ENCODE measurements around the gene SUN1. TPM values are rescaled to one million over a fixed set of nuclear protein-coding genes. Genes with fewer than 3 reads are reported as not detected.
A peak's percentile ranks its signal among the peaks of the same experiment; 100 is the strongest.

The SUN1 gene
- total and polyA plus RNA-seq, 8 donors: 101 to 182 (median 154) TPM

- no peak for ATAC-seq
- H3K27ac ChIP-seq: no peak overlapping the region
- no peaks in the 10 kb centered on the region for H3K27me3 ChIP-seq
- peak in 1 of 4 donors; percentile 53 for DNase-seq
- peaks cover 0 to 2% of the 10 kb centered on the region in 2 donors for H3K9me3 ChIP-seq
- intact Hi-C loops (cut with DNase I): no loop called here
- peaks cover 0 to 61% of the 10 kb centered on the region in 2 donors for H3K36me3 ChIP-seq
- H3K4me3 ChIP-seq: no peak overlapping the region
- no peaks in the 10 kb centered on the region for H3K4me1 ChIP-seq
- TF ChIP-seq CTCF (IDR thresholded peaks at IDR 0.05): no peak
Observed at GRCh38 chr7:841943-842342, 9.7 kb downstream of the SUN1 start.

GRCh38 chr7:842431-843031, 10.3 kb downstream of the SUN1 start:
- no peak overlapping the region for H3K4me3 ChIP-seq
- H3K9me3 ChIP-seq: peaks cover 0 to 3% of the 10 kb centered on the region in 2 donors
- no peaks in the 10 kb centered on the region for H3K4me1 ChIP-seq
- no peak overlapping the region for H3K27ac ChIP-seq
- no peak for TF ChIP-seq CTCF (IDR thresholded peaks at IDR 0.05)
- intact Hi-C loops (cut with DNase I): no loop called here
- peaks cover 0 to 61% of the 10 kb centered on the region in 2 donors for H3K36me3 ChIP-seq
- ATAC-seq (no peak), DNase-seq (peak in 1 of 4 donors; percentile 54)
- no peaks in the 10 kb centered on the region for H3K27me3 ChIP-seq

GRCh38 chr7:843230-843629, 11.0 kb downstream of the SUN1 start:
- intact Hi-C loops (cut with DNase I): no loop called here
- no peaks in the 10 kb centered on the region for H3K4me1 ChIP-seq
- H3K27ac ChIP-seq: no peak overlapping the region
- no peak for ATAC-seq
- peak in 1 of 4 donors; percentile 69 for DNase-seq
- TF ChIP-seq CTCF (IDR thresholded peaks at IDR 0.05): no peak
- no peaks in the 10 kb centered on the region for H3K27me3 ChIP-seq
- peaks cover 0 to 3% of the 10 kb centered on the region in 2 donors for H3K9me3 ChIP-seq
- no peak overlapping the region for H3K4me3 ChIP-seq
- H3K36me3 ChIP-seq: peaks cover 0 to 63% of the 10 kb centered on the region in 2 donors

- no peak overlapping the region for H3K27ac ChIP-seq
- TF ChIP-seq CTCF (IDR thresholded peaks at IDR 0.05): no peak
- no peaks in the 10 kb centered on the region for H3K27me3 ChIP-seq
- no peak for ATAC-seq
- H3K4me3 ChIP-seq: no peak overlapping the region
- intact Hi-C loops (cut with DNase I): no loop called here
- peaks cover 0 to 66% of the 10 kb centered on the region in 2 donors for H3K36me3 ChIP-seq
- peak in 1 of 4 donors; percentile 71 for DNase-seq
- no peaks in the 10 kb centered on the region for H3K4me1 ChIP-seq
- H3K9me3 ChIP-seq: peaks cover 0 to 3% of the 10 kb centered on the region in 2 donors
Observed at GRCh38 chr7:844043-844442, 11.8 kb downstream of the SUN1 start.

- Histone ChIP-seq H3K36me3 (peaks cover 0 to 67% of the 10 kb centered on the region in 2 donors), H3K27ac (no peak overlapping the region), H3K9me3 (peaks cover 0 to 3% of the 10 kb centered on the region in 2 donors), H3K27me3 (no peaks in the 10 kb centered on the region), H3K4me1 (no peaks in the 10 kb centered on the region), H3K4me3 (no peak overlapping the region)
- DNase-seq (peak in 1 of 4 donors; percentile 77), ATAC-seq (no peak)
- intact Hi-C loops (cut with DNase I): no loop called here
- no peak for TF ChIP-seq CTCF (IDR thresholded peaks at IDR 0.05)
Observed at GRCh38 chr7:844514-844913, 12.2 kb downstream of the SUN1 start.
